ENCODE results near the gene ZNF212. TPM values are rescaled to one million over a fixed set of nuclear protein-coding genes. Genes with fewer than 3 reads are reported as not detected.
A peak's percentile ranks its signal among the peaks of the same experiment; 100 is the strongest.

The ZNF212 gene
- 11.7 TPM for total RNA-seq

- peak; percentile 91 for DNase-seq (ENCODE audit: low spot score)
These were observed at the start of gene ZNF212 for GRCh38 chr7:149239345-149240143. Gene ZNF212, plus strand, starts transcription at chr7:149239651. Its CDS starts 128 bp downstream, at chr7:149239779.

GRCh38 chr7:149191851-149192250, 47.6 kb upstream of the ZNF212 start:
- DNase-seq (ENCODE audit: low spot score), result no peak

- no peak for DNase-seq (ENCODE audit: low spot score)
These were observed 44.7 kb upstream of the ZNF212 start for GRCh38 chr7:149194799-149195179.

- DNase-seq (ENCODE audit: low spot score), result peak; percentile 89
These were observed 44.0 kb upstream of the ZNF212 start, which contains the start of gene ZNF282 for GRCh38 chr7:149195180-149196150. Gene ZNF282, plus strand, starts transcription at chr7:149195546. Its CDS starts 44 bp downstream, at chr7:149195590.

DNA sequence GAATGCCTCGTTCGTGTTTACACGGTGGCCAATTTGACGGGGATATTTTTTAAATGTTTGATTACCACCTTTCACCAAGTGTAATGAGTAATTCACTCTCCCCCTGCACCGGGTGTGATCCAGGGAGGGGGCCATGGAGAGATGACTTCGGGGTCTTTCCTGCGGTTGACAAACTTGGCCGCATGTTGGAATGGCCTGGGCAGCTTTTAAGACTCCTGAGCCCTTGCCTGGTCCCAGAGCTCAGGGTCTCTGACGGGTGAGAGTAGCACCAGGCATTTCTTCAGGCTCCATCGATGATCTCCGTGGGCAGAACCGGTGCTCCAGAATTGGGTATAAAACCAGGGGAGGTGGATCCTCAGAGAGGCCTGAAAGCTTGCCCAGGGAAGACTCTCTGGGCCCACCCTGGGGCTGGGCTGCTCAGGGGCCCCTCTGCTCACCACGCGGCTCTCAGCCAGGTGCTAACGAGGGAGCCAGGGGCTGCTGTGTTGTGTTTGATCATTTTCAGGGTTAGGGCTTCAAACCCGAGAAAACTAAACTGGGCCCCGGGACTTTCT, 43.2 kb upstream of the ZNF212 start:
- DNase-seq (ENCODE audit: low spot score), result no peak

DNA sequence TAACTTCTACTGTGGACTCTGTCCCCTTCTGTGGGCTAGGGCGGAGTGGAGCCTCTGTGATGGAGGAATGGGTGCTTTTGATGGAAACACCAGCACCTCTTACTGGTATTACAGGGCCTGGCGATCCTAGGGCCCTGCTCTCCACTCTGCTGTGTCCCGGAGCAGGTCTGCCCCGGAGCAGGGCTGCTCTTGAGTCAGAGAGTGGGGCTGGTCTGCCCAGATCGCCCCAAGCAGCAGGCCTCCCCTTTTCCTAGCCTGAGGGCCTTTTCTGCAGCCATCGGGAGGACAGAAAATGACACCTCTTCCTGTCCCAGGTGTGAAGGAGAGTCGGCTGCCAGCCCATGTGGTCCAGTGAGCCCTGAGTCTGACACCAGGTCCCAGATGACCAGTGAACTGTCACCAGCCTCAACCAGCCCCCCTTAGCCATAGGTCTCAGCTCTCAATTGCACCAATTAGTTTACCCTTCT, 42.7 kb upstream of the ZNF212 start:
- DNase-seq (ENCODE audit: low spot score), result no peak

- DNase-seq (ENCODE audit: low spot score), result no peak
These were observed 41.8 kb upstream of the ZNF212 start for GRCh38 chr7:149197675-149198074.

- DNase-seq (ENCODE audit: low spot score), result no peak
These were observed 41.2 kb upstream of the ZNF212 start for GRCh38 chr7:149198161-149198816.

GRCh38 chr7:149199234-149199995, 40.0 kb upstream of the ZNF212 start:
- no peak for DNase-seq (ENCODE audit: low spot score)

- peak; percentile 34 for DNase-seq (ENCODE audit: low spot score)
These were observed 36.6 kb upstream of the ZNF212 start for GRCh38 chr7:149202831-149203231.

DNA sequence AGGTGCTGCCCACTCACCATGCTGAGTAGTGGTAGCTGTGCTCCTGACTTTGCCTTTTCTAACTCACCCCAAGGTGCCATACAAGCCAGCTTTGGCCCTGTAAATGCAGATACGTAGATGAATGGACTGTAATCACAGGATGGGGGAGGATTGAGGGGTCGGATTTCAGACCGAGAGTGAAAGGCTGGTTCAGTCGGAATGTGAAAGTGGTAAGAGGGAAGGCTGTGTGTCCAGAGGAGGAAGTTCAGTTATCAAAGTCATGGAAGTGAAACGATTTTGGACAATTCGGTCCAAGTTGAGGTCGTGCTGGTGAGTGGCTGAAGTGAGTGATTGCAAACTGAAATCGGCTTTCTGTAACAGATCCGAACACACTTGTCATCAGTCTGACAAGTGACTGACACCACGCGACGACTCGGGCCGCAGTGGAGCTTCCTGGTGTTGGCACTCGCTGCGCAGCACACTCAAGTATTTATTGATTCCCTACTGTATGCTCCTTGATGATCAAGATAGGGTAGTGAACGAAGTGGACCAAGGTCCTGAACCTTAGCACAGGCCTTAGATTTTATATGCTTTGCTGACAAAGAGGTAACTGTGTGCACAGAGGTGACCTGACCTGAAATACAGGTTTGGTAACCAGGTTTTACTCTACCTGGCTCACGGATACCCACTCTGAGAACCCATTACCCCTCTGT, 33.6 kb upstream of the ZNF212 start:
- peak; percentile 58 for DNase-seq (ENCODE audit: low spot score)

GRCh38 chr7:149207324-149208035, 32.0 kb upstream of the ZNF212 start:
- no peak for DNase-seq (ENCODE audit: low spot score)

DNA sequence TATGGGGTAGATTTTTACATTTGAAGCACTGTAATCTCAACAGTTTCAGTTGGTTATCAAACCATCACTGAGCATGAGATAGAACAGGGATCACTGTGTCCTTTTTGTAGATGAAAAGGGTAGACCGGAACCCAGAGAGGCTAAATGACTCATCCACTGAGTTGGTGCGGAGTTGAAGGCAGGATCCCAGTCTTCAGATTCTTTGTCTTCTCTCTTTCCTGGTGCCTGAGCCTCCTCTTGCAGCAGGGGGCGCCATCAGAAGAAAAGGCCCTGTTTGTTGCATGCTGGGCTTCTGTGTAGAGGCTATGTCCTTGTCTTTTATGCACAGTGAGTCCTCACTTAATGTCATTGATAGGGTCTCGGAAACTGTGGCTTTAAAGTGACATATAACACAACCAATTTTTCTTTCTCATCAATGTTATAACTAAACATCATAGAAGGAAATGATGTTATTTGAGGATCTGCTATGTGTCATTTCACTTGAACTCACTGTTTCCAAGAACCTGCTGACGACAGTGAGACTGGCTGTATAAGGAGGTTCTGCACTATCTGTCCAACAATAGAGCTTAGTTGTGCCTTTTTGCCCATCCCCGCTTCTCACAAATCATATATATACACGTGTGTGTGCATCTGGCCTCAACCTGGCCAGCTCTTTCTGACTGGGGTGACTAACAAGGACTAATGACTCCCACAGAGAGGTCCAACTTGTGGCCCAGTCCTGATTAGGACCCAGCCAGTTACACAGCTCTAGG, 29.8 kb upstream of the ZNF212 start:
- no peak for DNase-seq (ENCODE audit: low spot score)

GRCh38 chr7:149210551-149210950, 28.9 kb upstream of the ZNF212 start:
- no peak for DNase-seq (ENCODE audit: low spot score)

DNA sequence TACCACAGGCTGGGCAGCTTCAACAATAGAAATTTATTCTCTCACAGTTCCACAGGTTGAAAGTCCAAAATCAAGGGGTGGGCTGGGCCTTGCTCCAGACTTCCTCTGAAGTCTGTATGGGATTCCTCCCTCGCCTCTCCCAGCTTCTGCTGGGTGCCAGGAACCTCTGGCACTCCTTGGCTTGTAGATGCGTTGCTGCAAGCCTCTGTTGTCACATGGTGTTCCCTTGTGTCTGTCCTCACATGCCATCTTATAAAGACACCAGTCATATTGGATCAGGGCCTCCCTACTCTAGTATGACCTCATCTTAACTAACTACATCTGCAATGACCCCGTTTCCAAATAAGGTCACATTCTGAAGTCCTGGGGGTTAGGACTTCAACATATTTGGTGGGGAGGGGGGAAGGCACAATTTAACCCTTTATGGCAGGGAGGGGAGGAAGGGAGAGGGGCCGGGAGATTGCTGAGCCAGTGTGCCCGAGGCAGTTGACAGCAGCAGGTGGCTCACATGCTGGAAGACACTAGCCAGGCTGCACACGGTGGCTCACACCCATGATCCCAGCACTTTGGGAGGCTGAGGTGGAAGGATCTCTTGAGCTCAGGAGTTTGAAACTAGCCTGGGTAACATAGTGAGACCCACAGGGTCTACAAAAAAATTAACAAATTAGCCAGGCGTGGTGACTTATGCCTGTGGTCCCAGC, 25.3 kb upstream of the ZNF212 start:
- DNase-seq (ENCODE audit: low spot score), result no peak

GRCh38 chr7:149216402-149216801, 23.0 kb upstream of the ZNF212 start:
- no peak for DNase-seq (ENCODE audit: low spot score)

DNA sequence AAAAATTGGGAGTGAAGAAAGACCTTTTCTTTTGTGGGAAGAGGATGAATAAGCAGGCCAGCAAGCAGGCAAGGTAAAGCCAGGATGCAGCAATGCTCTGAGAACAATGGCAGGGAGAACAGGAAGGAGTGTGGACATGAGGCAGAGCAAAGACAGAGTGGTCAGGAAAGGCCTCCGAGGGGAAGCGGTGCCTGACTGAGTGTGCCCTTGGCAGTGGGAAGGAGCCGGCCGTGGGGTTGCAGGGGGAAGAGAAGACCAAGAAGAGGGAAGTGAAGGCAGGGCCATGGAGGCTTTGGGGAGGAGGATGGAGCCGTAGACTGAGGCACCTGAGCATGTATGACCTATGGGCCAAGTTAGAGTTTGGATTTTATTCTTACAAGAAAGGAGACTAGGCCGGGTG, 21.9 kb upstream of the ZNF212 start:
- DNase-seq (ENCODE audit: low spot score), result no peak

Measured in mucosa of gallbladder (tissue), 1 donor.